ENCODE data around the gene PSME3IP1.
"Not testable (repeated sequence)": the region's sequence is repeated elsewhere in the genome, so short reads cannot be mapped to it uniquely, and the experiment has no call there.

PSME3IP1 gene

DNA sequence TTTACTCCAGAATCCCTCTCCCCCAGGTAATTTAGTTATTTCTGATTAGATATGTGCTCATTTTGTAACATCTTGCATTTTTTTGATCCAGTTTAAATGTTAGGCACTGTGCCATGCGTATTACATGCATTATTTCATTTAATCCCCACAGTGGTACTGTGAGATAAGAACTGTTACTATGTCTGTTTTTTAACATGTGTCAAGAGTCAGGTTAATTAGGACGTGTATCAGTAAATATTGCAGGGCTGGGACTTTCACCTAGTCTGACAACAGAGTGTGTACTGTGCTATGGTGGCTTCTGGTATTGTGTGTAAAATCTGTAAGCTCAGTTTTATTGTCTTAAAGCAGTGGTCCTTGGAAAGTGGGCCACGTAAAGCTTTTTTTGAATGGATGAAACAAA is 10.9 kb upstream of the PSME3IP1 start:
- FAIRE-seq, result no peak

DNA sequence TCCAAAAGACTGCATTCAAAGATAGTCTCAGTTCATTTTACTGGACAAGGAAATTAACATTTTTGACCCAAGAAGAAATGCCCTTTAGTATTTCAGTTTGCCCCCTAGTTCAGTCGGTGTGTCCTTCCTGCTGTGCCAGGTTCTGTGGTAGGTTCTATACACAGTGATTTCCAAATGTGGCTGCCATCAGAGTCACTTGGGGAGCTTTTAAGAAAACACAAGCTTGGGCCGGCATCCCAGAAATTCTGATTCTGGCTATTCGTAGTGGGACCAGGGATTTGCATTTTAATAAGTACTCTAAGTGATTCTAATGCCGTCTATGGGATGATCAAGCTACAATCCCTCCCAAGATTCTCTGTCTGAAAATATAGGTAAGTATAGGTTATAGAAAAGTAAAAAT is 10.4 kb upstream of the PSME3IP1 start:
- FAIRE-seq, result no peak

GRCh38 chr16:57194512-57194911 is 8.7 kb upstream of the PSME3IP1 start:
- peak; percentile 51 for FAIRE-seq

DNA sequence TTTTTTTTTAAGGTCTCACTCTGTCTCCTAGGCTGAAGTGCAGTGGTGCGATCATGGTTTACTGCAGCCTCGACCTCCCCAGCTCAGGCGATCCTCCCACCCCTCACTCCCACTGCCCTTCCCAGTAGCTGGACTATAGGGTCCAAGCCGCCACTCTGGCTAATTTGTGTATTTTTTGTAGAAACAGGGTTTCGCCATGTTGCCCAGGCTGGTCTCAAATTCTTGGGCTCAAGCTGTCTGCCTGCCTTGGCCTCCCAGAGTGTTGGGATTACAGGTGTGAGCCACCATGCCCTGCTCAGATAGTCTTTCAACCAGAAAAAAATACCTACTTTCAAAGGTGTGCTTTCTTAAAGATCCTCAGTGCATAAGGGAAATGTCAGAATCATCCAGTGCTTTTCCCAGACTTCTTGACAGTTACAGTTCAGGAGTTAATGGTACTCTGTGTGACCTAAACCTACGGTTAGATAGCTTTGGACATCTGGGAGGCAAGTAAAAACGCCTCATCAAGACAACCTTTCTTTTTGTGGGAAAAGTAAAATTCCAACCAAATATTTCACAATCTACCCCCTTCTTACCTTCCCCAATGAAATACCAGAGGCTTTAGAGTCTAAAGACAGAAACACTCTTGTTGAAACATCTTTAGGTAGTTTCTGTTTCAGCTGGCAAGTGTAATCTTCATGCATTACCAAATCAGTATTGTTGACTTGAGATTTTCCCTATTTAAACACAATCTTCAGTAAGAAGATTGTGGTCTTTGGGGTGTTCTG is 7.1 kb upstream of the PSME3IP1 start:
- FAIRE-seq, result no peak

DNA sequence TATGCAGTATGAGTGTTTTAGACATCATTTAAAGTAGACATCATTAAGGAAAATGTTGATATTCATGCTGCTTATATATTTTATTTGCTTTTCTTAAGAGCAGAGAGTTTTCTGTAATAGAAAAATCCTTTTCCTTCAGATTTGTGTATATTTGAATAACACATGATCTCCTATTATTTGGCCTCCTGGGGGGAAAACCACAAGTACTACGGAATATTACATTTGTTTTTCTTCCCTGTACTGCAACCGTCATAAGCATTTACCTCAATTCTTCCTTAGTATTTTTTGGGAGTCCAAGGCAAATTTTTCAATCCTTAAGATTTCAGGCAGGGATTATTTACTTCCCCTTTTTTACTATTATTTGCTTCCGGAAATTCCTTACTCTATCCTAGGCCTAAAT is 6.3 kb upstream of the PSME3IP1 start:
- no peak for FAIRE-seq

DNA sequence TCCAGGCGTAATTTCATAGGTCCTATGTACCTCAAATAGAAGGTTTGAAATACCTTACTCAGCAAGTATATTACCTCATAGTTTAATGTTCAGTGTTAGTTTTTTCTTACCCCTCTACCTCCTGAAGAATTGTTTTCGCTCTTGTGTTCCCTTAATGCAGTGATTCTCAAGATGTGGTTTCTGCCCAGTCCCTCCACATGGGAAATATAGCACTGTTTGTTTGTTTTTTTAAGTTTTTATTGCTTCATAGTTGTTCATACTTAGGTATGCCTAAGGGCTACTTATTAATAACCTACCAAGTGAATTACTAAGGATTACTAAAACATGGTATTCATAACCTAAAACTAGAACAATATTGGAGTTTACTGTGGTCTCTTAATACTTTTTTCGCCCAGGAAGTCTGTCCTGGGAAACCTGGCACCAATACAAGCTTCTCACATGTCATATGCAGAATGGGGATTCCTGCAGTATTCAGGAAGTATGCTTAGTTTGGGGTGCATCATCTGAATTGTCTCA is 5.3 kb upstream of the PSME3IP1 start:
- FAIRE-seq, result no peak

DNA sequence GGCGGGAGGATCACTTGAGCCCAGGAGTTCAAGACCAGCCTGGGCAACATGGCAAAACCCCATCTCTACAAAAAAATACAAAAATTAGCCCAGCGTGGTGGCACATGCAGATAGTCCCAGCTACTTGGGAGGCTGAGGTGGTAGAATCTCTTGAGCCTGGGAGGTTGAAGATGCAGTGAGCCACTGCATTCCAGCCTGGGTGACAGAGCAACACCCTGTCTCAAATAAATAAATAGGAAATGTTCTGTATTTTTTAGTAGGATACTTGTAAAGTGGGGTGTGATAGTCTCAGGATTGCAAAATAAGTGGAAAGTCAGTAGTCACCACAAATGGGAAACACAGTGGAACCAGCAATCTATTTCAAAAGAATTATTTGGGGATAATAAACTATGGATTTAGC is 4.3 kb upstream of the PSME3IP1 start:
- FAIRE-seq, result no peak

DNA sequence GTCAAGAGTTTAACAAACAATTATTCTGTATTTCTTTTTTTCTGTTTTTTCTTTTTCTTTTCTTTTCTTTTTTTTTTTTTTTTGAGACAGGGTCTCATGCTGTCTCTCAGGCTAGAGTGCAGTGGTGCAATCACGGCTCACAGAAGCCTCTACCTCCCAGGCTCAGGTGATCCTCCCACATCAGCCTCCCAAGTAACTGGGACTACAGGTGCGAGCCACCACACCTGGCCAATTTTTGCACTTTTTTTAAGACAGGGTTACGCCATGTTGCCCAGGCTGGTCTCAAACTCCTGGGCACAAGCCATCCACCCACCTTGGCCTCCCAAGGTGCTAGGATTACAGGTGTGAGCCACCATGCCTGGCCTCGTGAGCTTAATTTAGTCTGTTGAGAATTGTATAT is 3.7 kb upstream of the PSME3IP1 start:
- not testable (repeated sequence) for FAIRE-seq

- FAIRE-seq, result no peak
Measured at GRCh38 chr16:57188711-57189002, 2.8 kb upstream of the PSME3IP1 start.

GRCh38 chr16:57187902-57188710 is 2.3 kb upstream of the PSME3IP1 start:
- not testable (repeated sequence) for FAIRE-seq

DNA sequence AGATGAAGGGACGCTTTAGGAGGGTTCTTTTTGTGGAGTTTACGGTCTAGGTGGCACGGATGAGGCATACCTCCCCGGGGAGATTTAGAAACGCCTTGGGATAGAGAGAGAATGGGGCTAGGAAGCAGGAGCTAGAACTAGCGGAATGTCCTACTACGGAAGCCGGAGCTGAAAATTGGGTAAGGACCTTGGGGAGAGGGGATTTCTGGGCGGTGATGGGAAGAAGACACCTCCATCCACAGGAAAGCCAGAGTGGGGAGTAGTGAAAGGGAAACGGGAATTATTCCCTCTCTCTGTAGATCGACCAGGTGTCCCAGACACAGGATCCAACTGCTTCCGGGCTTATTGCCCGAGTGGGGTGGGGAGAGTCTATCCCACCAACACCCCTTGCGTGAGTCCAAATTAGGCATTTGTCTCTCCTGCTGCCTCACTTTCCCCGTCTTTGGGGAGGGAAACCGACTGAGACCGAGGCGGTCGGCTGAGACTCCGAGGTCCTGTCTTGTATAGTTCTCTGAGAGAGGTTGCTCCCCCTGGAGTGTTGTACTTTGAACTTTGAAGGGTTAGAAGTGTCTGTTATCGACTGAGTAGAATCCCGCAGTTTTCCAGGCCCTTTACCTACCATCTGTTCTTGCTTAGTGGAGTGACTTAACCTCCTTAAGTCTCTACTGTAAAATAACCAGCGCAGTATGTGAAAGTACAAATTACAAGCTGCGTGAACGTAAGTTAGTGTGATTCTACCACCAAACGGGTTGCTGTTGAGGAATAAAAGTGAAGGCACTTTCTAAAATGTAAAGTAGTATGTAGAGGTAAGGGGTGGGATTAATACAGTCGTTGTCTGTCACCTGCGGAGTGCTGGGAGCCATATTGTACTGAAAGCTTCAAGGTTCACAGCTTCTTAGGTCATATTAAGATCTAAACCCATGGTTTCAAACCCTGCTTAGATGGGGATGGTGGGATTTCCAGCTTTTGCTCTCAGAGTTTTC is 1.3 kb upstream of the PSME3IP1 start:
- FAIRE-seq, result no peak

- no peak for FAIRE-seq
Measured at GRCh38 chr16:57185446-57185944, 344 bp downstream of the PSME3IP1 start.

- FAIRE-seq, result no peak
Measured at GRCh38 chr16:57184887-57185445, 873 bp downstream of the PSME3IP1 start.

GRCh38 chr16:57184113-57184512 is 1.7 kb downstream of the PSME3IP1 start:
- FAIRE-seq, result no peak

DNA sequence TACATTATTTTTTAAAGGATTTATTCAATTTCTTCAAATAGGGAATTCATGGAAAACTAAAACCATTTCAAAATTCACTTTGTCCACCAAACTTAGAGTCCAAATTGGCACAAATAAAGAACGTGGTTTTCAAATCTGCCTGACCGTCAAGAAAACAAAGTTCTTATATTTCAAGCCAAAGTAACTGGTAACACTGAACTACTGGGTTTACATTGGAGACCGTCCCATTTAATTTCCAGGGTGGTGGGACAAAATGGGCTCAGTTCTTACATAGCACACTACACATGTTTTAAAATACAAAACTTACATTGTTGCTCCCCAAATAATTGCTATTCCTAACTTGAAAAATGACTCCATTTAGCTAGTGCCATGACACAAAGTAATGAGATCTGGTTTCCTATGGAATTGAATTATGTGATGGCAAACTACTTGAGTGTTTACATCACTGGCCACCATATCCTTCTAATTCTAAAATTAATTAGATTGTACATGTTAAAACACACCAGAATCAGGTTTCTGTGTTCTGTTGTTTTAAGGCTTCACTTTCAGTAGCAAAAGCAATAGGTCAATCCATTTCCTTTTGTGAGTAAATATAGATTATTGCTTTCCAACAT is 6.5 kb downstream of the PSME3IP1 start:
- no peak for FAIRE-seq

GRCh38 chr16:57178793-57179212 is 7.0 kb downstream of the PSME3IP1 start:
- FAIRE-seq, result no peak

DNA sequence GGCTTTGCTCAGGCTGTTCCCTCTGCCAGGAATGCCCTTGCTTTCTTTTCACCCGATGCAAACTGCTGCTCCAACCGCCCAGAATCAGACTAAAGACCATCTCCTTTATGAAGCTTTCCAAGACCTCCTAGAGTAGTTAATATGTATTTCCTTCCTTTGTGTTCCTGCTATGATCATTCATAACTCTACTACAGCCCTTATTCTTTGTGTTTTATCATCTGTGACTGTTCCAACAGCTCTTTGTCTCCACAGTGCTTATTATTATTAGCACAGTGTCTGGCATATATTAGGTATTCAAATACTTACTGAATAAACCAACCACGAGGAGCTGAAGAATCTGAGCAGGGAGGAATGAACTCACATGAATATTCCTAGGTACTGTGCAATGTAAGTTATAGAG is 7.6 kb downstream of the PSME3IP1 start:
- no peak for FAIRE-seq

DNA sequence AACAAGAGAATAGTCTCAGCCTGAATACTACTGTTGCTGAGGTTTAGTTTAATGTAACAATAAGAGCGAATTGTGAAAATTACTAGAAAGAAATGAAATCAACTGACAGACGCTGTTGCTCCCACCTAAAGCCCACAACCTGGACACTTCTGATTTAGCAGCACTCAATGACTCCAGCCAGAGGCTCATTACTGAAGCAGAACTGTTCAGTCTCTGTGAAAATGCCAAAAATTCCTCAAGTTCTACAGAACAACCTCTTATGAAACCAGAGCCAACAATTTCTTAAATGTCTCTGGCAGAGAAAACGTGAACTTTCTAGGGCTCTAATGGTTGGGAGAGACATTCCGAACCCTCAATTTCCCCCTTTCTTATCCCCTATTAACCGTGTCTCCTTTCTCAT is 9.9 kb downstream of the PSME3IP1 start:
- FAIRE-seq, result no peak

DNA sequence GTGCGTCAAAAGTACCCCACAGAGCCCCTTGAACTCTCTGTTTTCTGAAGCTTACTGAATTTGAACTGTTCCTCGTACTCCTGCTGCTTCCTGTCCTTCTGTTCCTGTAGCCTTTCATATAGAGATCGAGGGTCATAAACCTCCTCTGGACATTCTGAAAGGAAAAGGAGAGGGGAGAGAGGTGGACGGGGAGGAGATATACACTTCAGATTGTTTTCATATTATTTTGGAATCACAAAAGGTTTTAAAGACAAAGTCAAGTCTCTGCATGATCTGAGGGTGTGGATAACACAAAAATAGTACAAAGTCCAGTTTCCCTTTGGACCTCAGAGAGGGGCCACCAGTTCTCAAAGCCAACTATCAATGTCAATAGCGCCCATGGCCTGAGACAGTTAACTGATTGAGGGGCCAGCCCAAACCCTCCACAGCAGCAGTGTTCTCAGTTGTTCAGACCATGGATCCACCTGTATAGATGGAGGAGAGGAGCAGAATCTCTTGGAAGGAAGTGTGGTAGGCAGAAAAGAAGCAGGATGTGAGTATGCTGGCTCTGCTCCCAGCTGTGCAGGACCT is 13.0 kb downstream of the PSME3IP1 start:
- no peak for FAIRE-seq

DNA sequence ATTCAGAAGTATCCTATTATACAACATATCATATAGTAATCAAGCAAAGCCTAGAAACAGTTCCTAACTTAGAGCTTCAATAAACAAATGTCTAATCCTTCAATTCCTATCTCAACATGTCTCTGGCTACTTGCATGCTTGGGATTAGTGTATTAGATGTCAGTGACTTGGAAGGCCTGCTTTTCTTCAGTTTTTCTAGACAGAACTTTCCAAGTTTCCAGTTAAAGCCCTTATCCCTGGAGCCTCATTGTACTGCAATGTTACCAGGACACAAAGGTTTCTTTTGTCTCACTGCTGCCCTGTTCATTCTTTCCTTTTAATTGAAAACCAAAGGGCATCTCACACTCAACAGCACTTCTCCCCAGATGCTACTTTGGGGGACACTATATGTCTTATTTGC is 16.5 kb downstream of the PSME3IP1 start:
- no peak for FAIRE-seq

DNA sequence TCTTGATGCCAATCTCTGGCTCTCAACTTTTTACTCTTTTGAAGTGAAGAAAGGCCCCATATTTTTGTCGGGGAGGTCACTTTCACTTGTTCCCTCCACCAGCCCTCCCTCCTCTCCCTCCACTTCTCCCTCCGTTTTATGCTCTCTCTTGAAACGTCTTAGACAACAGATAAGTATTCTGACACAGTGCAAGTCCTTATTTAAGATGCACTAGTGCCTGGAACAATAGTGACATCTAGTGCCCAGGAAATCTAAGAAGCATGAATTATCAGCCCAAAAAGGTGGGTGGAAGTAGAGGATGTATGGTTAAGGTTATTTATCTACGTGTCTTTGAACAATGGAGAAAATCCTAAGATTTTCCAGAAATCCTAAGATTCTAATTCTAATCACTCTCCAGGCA is 17.9 kb downstream of the PSME3IP1 start:
- FAIRE-seq, result peak; percentile 51

GRCh38 chr16:57167538-57167937 is 18.3 kb downstream of the PSME3IP1 start:
- FAIRE-seq, result no peak
